HG03469 (cell line): Measurements from ENCODE around the gene KIAA0825.

Experiments used
- ATAC-seq: cut with Tn5 transposase; IDR thresholded peaks from one replicate; pipeline ENCODE4 v1.9.1; 2021; ENCODE audit warnings: mild to moderate bottlenecking, moderate library complexity, moderate number of reproducible peaks; ENCODE audit not compliant: unreplicated experiment

KIAA0825 gene, protein sequence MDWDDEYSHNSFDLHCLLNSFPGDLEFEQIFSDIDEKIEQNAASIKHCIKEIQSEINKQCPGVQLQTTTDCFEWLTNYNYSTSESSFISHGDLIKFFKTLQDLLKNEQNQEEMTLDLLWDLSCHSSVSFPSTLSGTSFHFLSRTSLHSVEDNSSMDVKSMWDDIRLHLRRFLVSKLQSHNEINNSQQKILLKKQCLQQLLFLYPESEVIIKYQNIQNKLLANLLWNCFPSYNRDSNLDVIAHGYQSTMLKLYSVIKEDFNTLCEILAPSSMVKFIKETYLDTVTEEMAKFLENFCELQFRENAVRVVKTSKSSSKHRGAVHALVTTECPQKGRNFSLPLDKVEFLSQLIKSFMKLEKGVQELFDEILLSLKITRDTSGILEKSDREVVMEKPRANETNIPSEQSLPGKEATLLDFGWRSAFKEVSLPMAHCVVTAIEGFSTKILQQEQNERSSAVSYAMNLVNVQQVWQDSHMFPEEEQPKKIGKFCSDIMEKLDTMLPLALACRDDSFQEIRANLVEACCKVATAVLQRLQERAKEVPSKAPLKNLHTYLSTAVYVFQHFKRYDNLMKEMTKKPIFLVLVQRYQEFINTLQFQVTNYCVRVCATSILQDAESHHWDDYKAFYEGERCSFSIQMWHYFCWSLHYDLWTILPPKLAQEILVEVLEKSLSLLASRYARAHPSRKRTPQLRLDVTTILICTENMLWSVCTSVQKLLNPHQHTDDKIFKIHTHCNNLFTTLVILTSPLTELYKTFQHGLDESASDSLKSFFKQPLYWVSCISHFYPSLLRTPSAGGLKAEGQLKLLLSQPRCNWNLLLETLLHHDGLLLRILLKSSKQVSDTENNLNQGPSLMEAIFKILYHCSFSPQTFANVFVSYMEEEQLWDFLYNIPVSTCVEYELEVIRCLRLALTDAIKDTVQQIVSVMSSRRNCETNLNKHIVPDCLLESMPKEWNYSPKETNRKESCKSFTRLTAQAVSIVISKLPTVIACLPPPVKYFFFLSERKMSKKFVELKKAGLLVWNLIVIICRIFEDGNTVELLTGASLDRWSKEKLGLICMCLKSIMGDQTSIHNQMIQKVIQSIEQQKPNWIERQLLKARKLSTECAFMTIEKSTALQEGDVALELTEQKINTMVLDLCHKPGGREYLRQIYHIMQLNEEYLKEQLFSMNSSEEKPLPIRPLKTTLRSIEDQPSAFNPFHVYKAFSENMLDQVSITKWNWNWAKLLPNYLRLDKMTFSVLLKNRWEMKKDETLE (N-terminal part only)

GRCh38 chr5:94618493-94619328, at the start of gene KIAA0825, which contains the start of gene SLF1:
KIAA0825 (minus strand) TSS chr5:94618604; CDS start chr5:94537126, 81,478 bp downstream.
SLF1 (plus strand) TSS chr5:94618669; CDS start chr5:94628811, 10,142 bp downstream.
- peak; percentile 89 for ATAC-seq

DNA sequence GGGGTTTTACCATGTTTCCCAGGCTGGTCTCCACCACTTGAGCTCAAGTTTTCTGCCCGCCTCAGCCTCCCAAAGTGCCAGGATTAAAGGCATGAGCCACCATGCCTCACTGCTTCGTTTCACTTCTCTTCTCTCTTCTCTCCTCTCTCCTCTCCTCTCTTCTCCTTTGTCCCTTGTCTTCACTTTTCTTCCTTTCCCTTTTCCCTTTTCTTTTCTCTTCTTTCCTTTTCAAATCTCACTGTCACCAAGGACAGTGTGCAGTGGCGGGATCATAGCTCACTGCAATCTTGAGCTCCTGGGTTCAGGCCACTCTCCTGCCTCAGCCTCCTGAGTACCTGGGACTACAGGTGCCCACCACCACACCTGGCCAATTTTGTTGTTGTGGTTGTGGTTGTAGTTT, 49.5 kb upstream of the KIAA0825 start:
- ATAC-seq: no peak

- no peak for ATAC-seq
Measured at GRCh38 chr5:94661086-94661485, 42.7 kb upstream of the KIAA0825 start.

DNA sequence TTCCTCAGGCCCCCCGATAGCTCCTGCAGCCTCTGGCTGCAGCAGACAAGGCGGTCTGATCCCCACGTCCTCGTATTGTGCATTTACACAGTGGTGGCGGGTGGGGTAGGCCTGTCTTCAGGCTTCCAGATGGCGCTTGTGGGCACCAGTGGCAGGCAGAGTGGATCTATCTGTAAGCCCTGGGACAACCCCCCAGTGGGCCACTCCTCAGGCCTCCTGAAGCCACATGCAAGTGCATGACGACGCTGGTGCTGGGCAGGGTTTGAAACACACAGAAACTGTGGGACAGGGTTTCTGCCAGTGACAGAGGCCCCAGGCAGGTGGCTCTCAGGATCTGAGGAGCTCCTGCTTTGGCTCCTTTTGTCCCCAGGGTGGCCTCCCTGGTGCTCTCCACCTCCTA, 42.1 kb upstream of the KIAA0825 start:
- ATAC-seq: no peak

GRCh38 chr5:94658272-94658671, 39.9 kb upstream of the KIAA0825 start:
- ATAC-seq: no peak

DNA sequence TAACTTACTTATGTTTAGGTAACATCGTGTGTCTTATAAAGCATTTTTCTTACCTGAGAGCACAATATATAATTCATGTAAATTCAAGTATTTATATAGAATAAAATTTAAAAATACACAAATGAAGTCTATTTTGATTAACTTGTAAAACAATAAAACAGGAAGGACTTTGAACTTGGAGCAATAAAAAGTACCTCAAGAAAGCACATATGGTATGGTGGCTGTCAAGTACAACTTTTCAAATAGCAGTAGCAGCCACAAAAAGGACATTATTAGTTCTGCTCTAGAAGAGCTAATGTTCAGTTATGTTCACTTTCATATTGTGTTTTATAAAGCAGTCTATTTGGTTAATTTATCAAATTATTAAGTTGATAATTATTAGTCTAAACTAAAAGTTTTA, 31.5 kb upstream of the KIAA0825 start:
- ATAC-seq: no peak

GRCh38 chr5:94646758-94647157, 28.4 kb upstream of the KIAA0825 start:
- no peak for ATAC-seq

DNA sequence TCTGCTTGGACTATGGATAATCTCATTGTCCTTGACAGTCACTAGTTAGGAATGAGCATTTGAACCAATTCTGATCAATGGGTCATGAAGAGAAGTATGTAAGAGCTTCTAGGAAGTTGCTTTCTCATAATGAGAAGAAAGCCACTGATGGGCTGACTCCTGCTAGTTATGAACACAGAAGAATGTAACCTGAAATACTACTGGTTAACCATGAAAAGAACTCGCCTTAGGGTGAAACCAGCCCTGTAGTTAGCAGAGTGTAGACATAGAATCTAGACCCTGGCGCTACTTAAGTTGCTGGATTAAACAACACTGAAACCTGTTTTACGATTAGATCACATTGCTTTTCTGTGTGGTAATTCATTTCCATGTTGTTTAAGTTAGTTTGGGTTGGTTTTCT, 26.6 kb upstream of the KIAA0825 start:
- ATAC-seq: no peak

- no peak for ATAC-seq
Measured at GRCh38 chr5:94640176-94640575, 21.8 kb upstream of the KIAA0825 start.

GRCh38 chr5:94632024-94632423, 13.6 kb upstream of the KIAA0825 start:
- ATAC-seq: peak; percentile 99

DNA sequence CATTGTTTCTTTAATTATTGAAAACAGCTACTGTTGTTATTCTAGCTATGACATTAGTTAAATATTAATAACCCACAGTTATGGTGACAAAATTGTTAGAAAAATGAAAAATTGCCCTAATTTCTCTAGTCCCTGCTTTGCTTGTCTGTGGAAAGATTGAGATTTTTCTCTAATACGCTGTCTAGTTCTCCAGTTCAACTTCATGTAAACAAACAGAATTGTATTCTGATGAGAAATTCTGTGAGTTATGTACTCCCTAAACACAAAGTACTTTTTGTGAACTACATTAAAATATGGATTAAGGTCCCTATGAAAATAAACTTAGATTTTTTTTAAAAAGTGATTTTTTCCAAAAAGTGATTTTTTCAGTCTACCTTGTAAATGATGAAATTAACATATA, 8.8 kb upstream of the KIAA0825 start:
- no peak for ATAC-seq

- ATAC-seq: no peak
Measured at GRCh38 chr5:94623877-94624276, 5.5 kb upstream of the KIAA0825 start.

- ATAC-seq: no peak
Measured at GRCh38 chr5:94623011-94623410, 4.6 kb upstream of the KIAA0825 start.

DNA sequence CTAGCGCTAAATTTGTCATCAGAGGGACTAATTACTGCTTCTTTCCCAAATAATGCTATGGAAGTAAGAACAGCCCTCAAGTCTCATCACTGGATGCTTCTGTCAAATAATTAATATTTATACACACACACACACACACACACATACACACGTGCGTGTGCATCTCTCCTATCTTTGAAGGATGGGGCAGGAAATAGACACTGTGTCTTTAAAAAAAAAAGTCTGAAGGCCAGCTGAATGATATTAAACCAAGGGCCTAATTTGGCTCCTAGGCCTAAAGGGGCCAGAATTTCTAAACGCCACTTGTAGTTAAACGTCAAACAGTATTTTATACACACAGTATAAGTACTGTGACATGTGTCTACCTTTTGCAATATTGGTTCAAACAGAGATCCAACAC, 3.4 kb upstream of the KIAA0825 start:
- no peak for ATAC-seq

GRCh38 chr5:94620256-94620655, 1.9 kb upstream of the KIAA0825 start:
- no peak for ATAC-seq

- peak; percentile 20 for ATAC-seq
Measured at GRCh38 chr5:94618029-94618492, 343 bp downstream of the KIAA0825 start.

GRCh38 chr5:94615862-94616261, 2.5 kb downstream of the KIAA0825 start:
- ATAC-seq: no peak

GRCh38 chr5:94614156-94614805, 4.1 kb downstream of the KIAA0825 start:
- ATAC-seq: no peak

DNA sequence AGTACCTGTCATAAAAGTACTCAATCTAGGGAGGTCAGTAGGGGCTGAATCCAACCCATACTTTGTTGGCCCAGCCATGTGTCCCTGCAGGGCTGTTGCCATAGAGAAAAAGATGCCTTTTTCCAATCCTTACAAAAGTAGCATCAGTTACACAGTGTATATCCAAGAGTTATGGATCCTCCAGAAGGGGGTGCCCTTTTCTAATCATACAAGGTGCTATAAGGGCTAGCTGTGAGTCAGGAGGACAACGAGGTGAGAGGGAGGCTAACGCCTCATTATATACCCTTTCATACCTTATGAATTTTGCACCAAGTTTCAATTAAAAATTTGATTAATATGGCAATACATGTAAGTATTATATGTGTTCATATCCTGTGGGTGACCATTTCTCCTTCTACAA, 4.8 kb downstream of the KIAA0825 start:
- no peak for ATAC-seq
